ENCODE measurements around the gene TTC34.

TTC34 gene

GRCh38 chr1:2587071-2587859 is 214.2 kb downstream of the TTC34 start:
- no peak for ATAC-seq

DNA sequence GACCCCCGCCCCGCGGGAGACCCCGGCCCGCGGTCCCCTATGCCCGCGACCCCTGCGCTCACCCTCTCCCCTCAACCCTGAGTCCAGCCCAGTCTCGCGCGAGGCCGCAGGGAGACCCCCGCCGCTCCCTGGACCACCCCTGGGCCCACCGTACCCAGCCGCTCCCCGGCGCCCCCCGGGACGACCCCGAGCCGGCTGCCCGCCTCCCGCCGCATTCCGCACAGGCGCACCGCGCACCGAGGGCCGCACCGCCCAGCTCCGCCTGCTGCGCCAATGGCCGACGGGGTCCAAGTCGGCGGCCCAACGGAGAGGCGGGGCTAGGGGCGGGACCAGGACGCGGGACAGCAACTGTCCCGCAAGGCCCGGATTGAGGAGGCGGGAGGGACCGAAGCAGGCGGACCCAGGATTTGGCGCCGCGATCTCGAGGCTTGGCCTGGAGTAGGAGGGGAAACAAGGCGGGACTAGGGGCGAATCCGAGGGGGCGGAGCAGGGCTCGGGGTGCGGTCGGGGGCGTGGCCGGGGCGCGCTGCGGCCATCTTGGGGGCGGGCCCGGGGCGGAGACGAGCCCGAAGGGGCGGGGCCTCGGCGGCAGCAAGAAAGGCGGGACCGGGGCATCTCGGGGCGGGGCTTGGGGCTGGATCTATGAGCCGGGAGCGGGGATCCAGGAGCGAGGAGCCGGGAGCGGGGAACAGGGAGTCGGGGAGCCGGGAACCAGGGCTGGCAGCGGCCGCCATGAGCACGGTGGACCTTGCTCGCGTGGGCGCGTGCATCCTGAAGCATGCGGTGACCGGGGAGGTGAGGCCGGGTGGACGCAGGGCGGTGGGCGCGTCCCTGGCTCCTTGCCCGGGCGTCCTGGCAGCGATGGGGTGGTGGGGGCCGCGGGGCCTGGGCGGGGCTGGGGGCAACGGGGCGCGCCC is 215.1 kb downstream of the TTC34 start, which contains the start of gene PRXL2B:
TSS of gene PRXL2B (plus strand) at position 624 of the 917 bp plus-strand sequence. CDS start at position 733, 109 bp downstream.
- ATAC-seq, result peak; percentile 77 to 82
